Gastrocnemius medialis (tissue), 4 donors: ENCODE results near the gene BBOX1.

Experiments used
- POLR2A ChIP-seq, 2 donors: fragments of 450-650 bp; IDR thresholded peaks; one replicate each; pipeline ENCODE4 v1.6.1; 2017; ENCODE audit warnings: antibody characterized with exemption in 2 of 2, mild to moderate bottlenecking in 2 of 2, moderate library complexity in 2 of 2
- TF ChIP-seq, protein P1 (sequence below), 5 experiments: fragments of 450-650 bp in 3 of 5; fragments of 200-600 bp in 2 of 5; sonication (generic) in 2 of 5; IDR thresholded peaks in 4 of 5; conservative IDR thresholded peaks in 1 of 5; 1 replicate in 4 of 5; 2 replicates in 1 of 5; pipeline ENCODE4 v1.5.1; 2016 to 2019; ENCODE audit warnings: antibody characterized with exemption in 5 of 5, mild to moderate bottlenecking in 3 of 5, moderate library complexity in 3 of 5

- TF ChIP-seq, protein P1, sequence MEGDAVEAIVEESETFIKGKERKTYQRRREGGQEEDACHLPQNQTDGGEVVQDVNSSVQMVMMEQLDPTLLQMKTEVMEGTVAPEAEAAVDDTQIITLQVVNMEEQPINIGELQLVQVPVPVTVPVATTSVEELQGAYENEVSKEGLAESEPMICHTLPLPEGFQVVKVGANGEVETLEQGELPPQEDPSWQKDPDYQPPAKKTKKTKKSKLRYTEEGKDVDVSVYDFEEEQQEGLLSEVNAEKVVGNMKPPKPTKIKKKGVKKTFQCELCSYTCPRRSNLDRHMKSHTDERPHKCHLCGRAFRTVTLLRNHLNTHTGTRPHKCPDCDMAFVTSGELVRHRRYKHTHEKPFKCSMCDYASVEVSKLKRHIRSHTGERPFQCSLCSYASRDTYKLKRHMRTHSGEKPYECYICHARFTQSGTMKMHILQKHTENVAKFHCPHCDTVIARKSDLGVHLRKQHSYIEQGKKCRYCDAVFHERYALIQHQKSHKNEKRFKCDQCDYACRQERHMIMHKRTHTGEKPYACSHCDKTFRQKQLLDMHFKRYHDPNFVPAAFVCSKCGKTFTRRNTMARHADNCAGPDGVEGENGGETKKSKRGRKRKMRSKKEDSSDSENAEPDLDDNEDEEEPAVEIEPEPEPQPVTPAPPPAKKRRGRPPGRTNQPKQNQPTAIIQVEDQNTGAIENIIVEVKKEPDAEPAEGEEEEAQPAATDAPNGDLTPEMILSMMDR (IDR thresholded peaks at IDR 0.05 in 4 of 5, conservative IDR thresholded peaks at IDR 0.05 in 1 of 5) = no peak
- no peak for TF ChIP-seq POLR2A (IDR thresholded peaks at IDR 0.05)
These were observed 66.9 kb downstream of the BBOX1 start for GRCh38 chr11:27107548-27107947.
